Karpas-422 (cell line): ENCODE measurements around the gene ARHGAP20. TPM values are rescaled to one million over a fixed set of nuclear protein-coding genes. Genes with fewer than 3 reads are reported as not detected.

Source experiments
- DNase-seq: peaks from one replicate; pipeline ENCODE4 v3.0.0-alpha.2; 2015
- H2AFZ ChIP-seq: fragments of 200-600 bp; sonication (generic); 2 replicates; pipeline ENCODE4 v1.6.1; 2014; ENCODE audit warnings: antibody characterized with exemption, low read length, mixed read lengths
- H3K27ac ChIP-seq: fragments of 200-600 bp; sonication (generic); 2 replicates; pipeline ENCODE4 v1.5.1; 2014; ENCODE audit warnings: mild to moderate bottlenecking, low read length, moderate library complexity
- H3K27me3 ChIP-seq: fragments of 200-600 bp; sonication (generic); 2 replicates; pipeline ENCODE4 v1.6.1; 2014; ENCODE audit warnings: low read length, mixed read lengths
- H3K36me3 ChIP-seq: fragments of 200-600 bp; sonication (generic); 2 replicates; pipeline ENCODE4 v1.6.1; 2014; ENCODE audit warnings: low read length, mixed read lengths; ENCODE audit not compliant: insufficient read depth
- H3K4me1 ChIP-seq: fragments of 200-600 bp; sonication (generic); 2 replicates; pipeline ENCODE4 v1.6.1; 2014; ENCODE audit warnings: mild to moderate bottlenecking, low read length, mixed read lengths
- H3K4me2 ChIP-seq: fragments of 200-600 bp; sonication (generic); 2 replicates; pipeline ENCODE4 v1.6.1; 2014; ENCODE audit warnings: low read length, low read depth, mild to moderate bottlenecking; ENCODE audit not compliant: poor library complexity, severe bottlenecking
- H3K4me3 ChIP-seq: fragments of 200-600 bp; sonication (generic); 2 replicates; pipeline ENCODE4 v1.5.1; 2014; ENCODE audit warnings: mild to moderate bottlenecking, antibody characterized with exemption, low read length, mixed read lengths
- H3K79me2 ChIP-seq: fragments of 200-600 bp; sonication (generic); 2 replicates; pipeline ENCODE4 v1.6.1; 2014; ENCODE audit warnings: mild to moderate bottlenecking, low read length, mixed read lengths
- H3K9ac ChIP-seq: fragments of 200-600 bp; sonication (generic); 2 replicates; pipeline ENCODE4 v1.6.0; 2014; ENCODE audit warnings: low read length
- H3K9me2 ChIP-seq: fragments of 200-600 bp; sonication (generic), shearing (Covaris generic); replicated peaks from 2 replicates; pipeline ENCODE4 v1.6.0; 2014; ENCODE audit warnings: mild to moderate bottlenecking, low read length, moderate library complexity; ENCODE audit not compliant: insufficient read depth
- H3K9me3 ChIP-seq: fragments of 300-700, 200-600 bp; sonication (generic); 2 replicates; pipeline ENCODE4 v1.6.1; 2014; ENCODE audit warnings: low read length, mixed read lengths
- H4K20me1 ChIP-seq: fragments of 200-600 bp; sonication (generic); 2 replicates; pipeline ENCODE4 v1.6.1; 2014; ENCODE audit warnings: mild to moderate bottlenecking, antibody characterized with exemption, low read length, low read depth; ENCODE audit not compliant: insufficient read depth
- total RNA-seq: library from RNA; depleted of rRNA; stranded (reverse); fragments of >200 nt; shearing (Covaris generic); gene quantifications from 2 replicates; pipeline ENCODE4 v1.2.3, GENCODE V29; 2014; ENCODE audit warnings: low replicate concordance

The ARHGAP20 gene
- total RNA-seq, 1 experiment from 2014 or later: not detected

DNA sequence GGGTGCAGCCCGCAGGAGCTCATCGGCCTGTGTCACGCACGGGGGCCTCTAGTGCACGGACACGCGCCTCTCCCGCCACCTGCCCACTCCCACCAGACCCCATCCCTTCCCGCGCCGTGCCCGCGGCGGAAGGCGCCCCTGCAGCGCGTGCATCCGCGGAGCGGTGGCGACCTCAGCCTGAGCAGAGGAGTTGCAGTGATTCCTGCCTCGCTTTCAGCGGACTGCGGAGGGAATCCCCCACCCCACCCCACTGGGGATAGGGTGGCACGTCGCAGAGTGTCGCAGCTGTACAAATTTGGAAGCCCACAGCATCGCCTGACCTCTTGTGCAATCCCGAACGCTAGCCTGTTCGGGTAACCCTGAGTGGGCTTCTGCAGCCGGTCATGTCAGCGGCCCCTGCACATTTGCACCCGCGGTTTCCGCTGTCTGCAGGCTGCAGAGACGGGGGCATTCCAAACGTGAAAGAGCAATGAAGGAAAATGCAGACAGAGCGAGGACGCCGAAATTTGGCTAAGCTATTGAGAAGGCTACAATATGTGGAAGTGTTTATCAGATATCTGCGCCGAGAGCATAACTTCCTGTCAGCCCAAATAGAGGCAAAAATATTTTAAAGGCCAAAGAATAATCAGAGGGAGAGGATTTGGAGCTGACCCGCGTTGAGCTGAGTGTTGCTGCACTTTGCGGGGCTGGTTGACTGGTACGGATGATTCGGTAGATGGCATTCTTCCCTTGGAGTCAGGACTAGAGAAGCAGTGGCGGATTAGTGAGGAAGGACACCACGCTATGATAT is 617 bp upstream of the ARHGAP20 start:
- Histone ChIP-seq H3K9me2 (no peaks in the 10 kb centered on the region), H4K20me1 (no peaks in the 10 kb centered on the region), H3K4me3 (peak overlapping the region; percentile 65), H2AFZ (peak overlapping the region; percentile 83), H3K9ac (peak overlapping the region; percentile 62), H3K4me1 (peaks cover 17% of the 10 kb centered on the region), H3K4me2 (peak overlapping the region; percentile 79), H3K27me3 (peaks cover 2% of the 10 kb centered on the region; the same call in 1 of the 2 replicates), H3K36me3 (no peaks in the 10 kb centered on the region), H3K9me3 (no peaks in the 10 kb centered on the region), H3K79me2 (no peaks in the 10 kb centered on the region), H3K27ac (no peak overlapping the region)
- DNase-seq: no peak

DNA sequence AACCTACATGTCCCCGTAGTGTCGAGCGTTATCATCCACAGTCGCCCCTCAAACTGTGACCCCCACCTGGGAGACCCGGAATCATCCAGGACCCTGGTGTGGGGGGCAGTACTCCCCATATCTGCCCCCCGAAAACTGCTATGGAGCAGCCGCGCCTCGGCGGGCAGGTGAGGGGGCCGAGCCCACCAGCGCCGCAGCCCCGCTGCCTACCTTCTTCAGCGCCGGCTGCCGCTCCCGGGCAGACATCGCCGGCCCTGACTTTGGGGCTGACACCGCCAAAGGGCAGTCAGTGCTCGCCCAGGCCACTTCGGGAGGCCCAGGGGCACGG is 825 bp downstream of the ARHGAP20 start:
- H3K27me3 ChIP-seq: peaks cover 2% of the 10 kb centered on the region; the same call in 1 of the 2 replicates

DNA sequence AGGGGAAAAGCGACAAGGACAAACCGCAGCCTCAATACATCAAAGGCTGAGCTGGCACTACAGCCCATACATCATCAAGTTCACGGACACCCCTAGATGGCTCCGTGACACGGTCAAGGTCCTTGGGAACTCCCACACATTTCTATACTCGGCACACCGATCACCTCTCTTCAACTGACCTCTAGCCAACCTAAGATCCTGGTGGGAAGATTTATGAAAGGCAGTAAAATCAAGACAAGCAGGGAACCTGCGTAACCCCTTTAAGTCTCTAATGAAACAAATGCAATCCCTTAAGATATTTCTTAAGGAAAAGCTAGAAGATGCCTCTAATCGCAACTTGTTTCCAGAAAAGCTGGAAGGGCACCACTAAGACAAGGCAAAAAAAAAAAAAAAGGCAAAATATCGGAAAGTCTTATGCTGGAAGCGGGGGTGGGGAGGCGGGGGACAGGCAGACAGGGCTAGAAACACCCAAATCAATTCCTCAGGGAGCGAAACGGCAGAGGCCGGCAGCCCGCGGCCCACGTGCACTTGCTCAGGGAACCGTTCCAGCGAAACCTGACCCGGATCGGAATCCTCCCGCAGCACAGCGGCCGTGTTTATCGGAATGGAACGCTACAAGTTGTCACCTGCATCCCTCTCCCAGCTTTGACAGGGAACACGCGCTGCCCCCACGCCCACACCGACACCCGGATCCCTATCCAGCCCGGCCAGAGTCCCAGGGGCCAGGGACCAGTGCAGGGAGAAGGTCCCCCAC is 1.4 kb downstream of the ARHGAP20 start:
- Histone ChIP-seq H3K27ac (no peak overlapping the region), H2AFZ (no peak overlapping the region), H3K27me3 (peaks cover 2% of the 10 kb centered on the region; the same call in 1 of the 2 replicates), H3K36me3 (no peaks in the 10 kb centered on the region), H3K4me1 (peaks cover 17% of the 10 kb centered on the region), H3K9me3 (no peaks in the 10 kb centered on the region), H3K9me2 (no peaks in the 10 kb centered on the region), H3K4me2 (no peak overlapping the region), H3K79me2 (no peaks in the 10 kb centered on the region), H3K9ac (no peak overlapping the region), H3K4me3 (no peak overlapping the region), H4K20me1 (no peaks in the 10 kb centered on the region)
- no peak for DNase-seq

More for the DNA sequence above, 825 bp downstream of the ARHGAP20 start:
- peaks cover 17% of the 10 kb centered on the region for H3K4me1 ChIP-seq
- no peaks in the 10 kb centered on the region for H4K20me1 ChIP-seq
- H2AFZ ChIP-seq: no peak overlapping the region
- H3K9ac ChIP-seq: no peak overlapping the region
- peak overlapping the region; percentile 79 for H3K4me2 ChIP-seq
- H3K9me3 ChIP-seq: no peaks in the 10 kb centered on the region
- H3K27ac ChIP-seq: no peak overlapping the region
- no peaks in the 10 kb centered on the region for H3K79me2 ChIP-seq
- DNase-seq: no peak
- H3K9me2 ChIP-seq: no peaks in the 10 kb centered on the region
- H3K36me3 ChIP-seq: no peaks in the 10 kb centered on the region
- H3K4me3 ChIP-seq: peak overlapping the region; percentile 55; the same call in 1 of the 2 replicates

DNA sequence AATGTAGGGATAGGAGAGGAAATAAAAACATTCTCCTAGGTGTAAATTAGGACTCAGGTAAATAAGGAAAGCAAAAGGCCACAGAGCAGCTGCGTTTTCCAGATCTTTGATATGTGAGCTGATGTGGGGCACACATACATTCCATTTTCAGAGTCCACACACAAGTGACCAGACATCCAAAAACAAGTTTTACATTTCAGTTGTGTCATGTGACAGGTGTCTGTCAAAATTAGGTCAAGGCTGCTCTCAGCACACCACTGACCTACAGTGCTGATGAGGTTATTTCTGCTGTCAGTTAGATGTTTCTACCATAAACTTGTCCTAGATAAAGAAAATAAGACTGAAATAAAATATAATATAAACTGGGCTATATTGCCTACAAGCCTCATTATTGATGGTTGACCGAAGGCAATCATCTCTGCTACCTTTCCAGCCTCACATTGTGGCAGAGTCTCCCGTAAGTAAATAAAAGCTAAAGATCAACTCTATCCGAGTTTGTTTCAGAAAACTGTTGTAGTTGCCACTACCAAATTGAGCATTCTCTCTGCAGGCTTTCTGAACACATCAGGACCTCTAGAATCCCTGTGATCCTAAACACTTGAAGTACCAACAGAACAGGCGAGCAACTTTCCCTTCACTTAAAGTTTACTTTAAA is 7.9 kb downstream of the ARHGAP20 start:
- H3K4me2 ChIP-seq: no peak overlapping the region
- no peaks in the 10 kb centered on the region for H3K79me2 ChIP-seq
- no peaks in the 10 kb centered on the region for H3K9me2 ChIP-seq
- H3K36me3 ChIP-seq: no peaks in the 10 kb centered on the region
- H3K9me3 ChIP-seq: no peaks in the 10 kb centered on the region
- H4K20me1 ChIP-seq: no peaks in the 10 kb centered on the region
- H3K9ac ChIP-seq: no peak overlapping the region
- H3K4me3 ChIP-seq: no peak overlapping the region
- no peak overlapping the region for H3K27ac ChIP-seq
- H3K4me1 ChIP-seq: no peaks in the 10 kb centered on the region
- DNase-seq: no peak
- H2AFZ ChIP-seq: no peak overlapping the region
- H3K27me3 ChIP-seq: 0 out of 2 replicates have a peak, but pooled peaks cover 4% of the 10 kb centered on the region

DNA sequence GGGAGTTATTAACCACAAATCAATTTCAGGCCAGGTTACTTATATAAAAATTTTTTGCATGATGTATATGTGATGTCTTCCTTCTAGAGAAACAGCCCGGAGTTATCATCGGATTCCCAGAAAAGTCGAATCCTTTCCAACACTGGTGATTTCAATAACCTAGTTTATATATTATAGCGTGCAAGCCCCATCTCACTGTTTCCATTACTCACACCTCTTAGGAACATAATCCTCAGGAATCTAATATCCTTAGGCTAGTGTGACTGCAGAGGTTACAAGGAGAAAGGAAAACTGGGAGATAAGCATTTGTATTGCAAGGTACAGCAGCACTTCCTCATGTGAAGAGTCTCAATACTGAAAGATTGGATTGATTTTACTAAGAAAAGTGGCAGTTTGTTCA is 20.3 kb downstream of the ARHGAP20 start:
- Histone ChIP-seq H3K79me2 (no peaks in the 10 kb centered on the region), H3K27me3 (no peaks in the 10 kb centered on the region), H3K27ac (no peak overlapping the region), H3K36me3 (no peaks in the 10 kb centered on the region), H3K4me1 (no peaks in the 10 kb centered on the region), H3K9me2 (no peaks in the 10 kb centered on the region), H3K4me3 (no peak overlapping the region), H3K4me2 (no peak overlapping the region), H4K20me1 (no peaks in the 10 kb centered on the region), H3K9ac (no peak overlapping the region), H2AFZ (no peak overlapping the region), H3K9me3 (no peaks in the 10 kb centered on the region)
- DNase-seq: no peak

DNA sequence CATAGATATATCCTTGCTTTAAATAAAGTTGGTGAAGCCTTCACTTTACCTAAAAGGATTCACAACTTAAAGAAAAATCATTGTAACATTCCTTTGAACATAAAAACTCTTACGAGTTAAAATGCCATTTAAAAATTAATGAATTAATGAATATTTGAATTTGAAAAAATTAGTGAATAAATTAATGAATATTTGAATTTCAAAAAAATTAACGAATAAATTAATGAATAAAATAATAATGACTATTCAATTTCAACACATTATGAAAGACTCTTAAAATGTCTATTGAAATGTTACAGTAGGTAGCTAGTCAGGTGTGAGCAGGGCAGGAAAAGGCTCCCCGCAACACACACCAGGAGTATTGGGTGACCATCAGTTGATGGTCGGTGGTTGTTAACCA is 22.9 kb downstream of the ARHGAP20 start:
- Histone ChIP-seq H3K79me2 (no peaks in the 10 kb centered on the region), H3K9me2 (no peaks in the 10 kb centered on the region)

DNA sequence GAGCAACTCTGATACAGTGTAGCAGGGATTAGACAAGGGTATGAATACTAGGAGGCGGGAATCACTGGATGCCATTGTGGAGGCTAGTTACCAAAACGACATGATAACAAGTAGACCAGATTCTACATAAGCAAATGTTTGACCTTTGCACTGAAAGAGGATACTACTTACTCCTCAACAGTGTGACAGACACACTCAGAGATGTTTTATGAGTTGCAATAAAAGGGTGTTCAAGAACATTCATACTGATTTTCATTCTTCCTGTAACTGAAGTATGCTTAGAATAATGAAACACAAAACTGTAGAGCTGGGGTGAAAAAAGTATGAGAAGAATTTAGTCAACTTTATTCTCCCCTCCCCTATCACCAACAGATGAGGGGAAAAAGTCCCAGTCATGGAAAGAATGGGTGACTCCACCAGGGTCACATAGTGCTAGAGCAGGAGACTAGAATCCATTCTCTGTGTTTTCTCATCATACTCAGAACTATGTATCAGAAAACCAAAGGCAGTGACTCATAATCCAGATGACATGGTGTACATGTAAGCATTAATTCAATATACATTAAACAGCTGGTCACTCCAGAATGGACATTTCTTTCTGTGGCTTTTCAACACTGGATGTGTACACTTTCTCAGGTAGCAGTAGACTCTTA is 32.8 kb downstream of the ARHGAP20 start:
- no peak overlapping the region for H3K4me2 ChIP-seq
- no peaks in the 10 kb centered on the region for H3K9me3 ChIP-seq
- H3K27ac ChIP-seq: no peak overlapping the region
- H3K9ac ChIP-seq: no peak overlapping the region
- H3K9me2 ChIP-seq: no peaks in the 10 kb centered on the region
- H4K20me1 ChIP-seq: no peaks in the 10 kb centered on the region; the same call in 1 of the 2 replicates
- no peak for DNase-seq
- no peaks in the 10 kb centered on the region for H3K36me3 ChIP-seq
- H3K4me1 ChIP-seq: no peaks in the 10 kb centered on the region
- H3K4me3 ChIP-seq: no peak overlapping the region
- no peaks in the 10 kb centered on the region for H3K79me2 ChIP-seq
- no peak overlapping the region for H2AFZ ChIP-seq
- H3K27me3 ChIP-seq: no peaks in the 10 kb centered on the region

More for the DNA sequence above, 22.9 kb downstream of the ARHGAP20 start:
- H3K4me1 ChIP-seq: no peaks in the 10 kb centered on the region
- no peaks in the 10 kb centered on the region for H3K36me3 ChIP-seq
- no peaks in the 10 kb centered on the region; the same call in 1 of the 2 replicates for H4K20me1 ChIP-seq
- no peak overlapping the region for H3K9ac ChIP-seq
- H3K9me3 ChIP-seq: no peaks in the 10 kb centered on the region
- no peak for DNase-seq
- H3K4me3 ChIP-seq: no peak overlapping the region
- H3K4me2 ChIP-seq: no peak overlapping the region
- H3K27ac ChIP-seq: no peak overlapping the region
- H2AFZ ChIP-seq: no peak overlapping the region
- no peaks in the 10 kb centered on the region for H3K27me3 ChIP-seq
